ENCODE data around the gene SLC25A17.

- TF ChIP-seq CTCF (IDR thresholded peaks at IDR 0.05): no peak
- TF ChIP-seq POLR2A (IDR thresholded peaks at IDR 0.05): no peak
Measured at GRCh38 chr22:40808018-40808841, 10.9 kb downstream of the SLC25A17 start.
